HG02884 (cell line): Measurements from ENCODE around the gene MRPS34.
"Not testable (repeated sequence)": the region's sequence is repeated elsewhere in the genome, so short reads cannot be mapped to it uniquely, and the experiment has no call there.

Source experiments
- ATAC-seq: cut with Tn5 transposase; IDR thresholded peaks from one replicate; pipeline ENCODE4 v1.9.1; 2021; ENCODE audit warnings: mild to moderate bottlenecking, moderate library complexity; ENCODE audit not compliant: unreplicated experiment

MRPS34 gene

DNA sequence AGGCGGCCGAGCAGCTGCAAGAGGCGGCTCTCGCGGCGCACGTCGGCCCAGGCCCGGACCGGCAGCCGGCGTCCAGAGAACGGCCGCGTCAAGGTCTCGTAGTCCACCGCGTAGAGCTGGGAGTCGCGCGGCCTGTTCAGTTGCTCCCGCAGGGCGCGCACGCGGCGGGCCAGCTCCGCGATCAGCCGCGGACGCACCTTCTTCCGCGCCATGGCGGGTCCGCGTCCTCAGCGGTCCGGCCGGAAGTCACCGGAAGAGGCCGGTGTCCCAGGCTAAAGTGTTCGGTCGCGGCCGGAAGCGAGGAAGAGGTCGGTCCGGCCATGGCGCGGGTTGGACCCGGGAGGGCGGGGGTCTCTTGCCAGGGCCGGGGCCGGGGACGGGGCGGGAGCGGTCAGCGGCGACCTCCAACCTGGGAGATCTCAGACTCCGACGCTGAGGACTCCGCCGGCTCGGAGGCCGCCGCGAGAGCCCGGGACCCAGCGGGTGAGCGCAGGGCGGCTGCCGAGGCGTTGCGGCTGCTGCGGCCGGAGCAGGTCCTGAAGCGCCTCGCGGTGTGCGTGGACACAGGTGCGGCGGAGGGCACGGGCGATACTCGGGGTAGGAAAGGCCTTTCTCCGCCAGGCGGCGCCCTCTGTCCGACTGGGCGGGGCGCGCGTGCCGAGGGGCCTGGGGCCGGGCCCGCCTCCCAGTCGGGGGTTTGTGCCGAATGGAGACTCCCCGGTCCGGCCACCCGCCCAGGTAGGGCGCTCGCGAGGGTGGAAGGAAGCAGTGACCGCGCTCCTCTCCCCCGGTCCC, at the start of gene MRPS34:
TSS of gene MRPS34 (minus strand) at position 227 of the 795 bp plus-strand sequence. CDS start at position 212, 15 bp downstream.
- no peak for ATAC-seq

GRCh38 chr16:1821861-1822611, 49.1 kb upstream of the MRPS34 start:
- no peak for ATAC-seq

GRCh38 chr16:1820946-1821290, 48.0 kb upstream of the MRPS34 start:
- ATAC-seq, result no peak

- ATAC-seq, result no peak
These were observed 47.4 kb upstream of the MRPS34 start for GRCh38 chr16:1820096-1820945.

DNA sequence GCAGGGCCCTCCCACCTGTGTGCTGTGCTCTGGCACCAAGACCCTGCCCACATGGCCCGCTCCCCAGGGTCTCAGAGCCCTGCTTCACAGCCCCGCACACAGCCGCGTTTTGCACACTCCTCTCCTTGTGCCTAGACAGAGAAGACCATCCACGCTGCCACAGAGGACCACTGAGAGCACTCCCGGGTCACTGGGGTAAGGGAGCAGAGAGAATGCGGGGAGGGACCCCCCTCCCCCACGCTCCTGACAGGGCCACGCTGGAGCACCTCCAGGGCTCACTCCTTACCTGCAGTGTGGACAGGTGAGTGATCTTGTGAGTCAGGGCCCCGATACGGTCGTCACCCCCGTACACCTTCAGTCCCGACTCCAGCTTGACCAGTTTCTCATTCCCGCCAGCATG, 46.7 kb upstream of the MRPS34 start:
- ATAC-seq, result no peak

GRCh38 chr16:1818873-1819525, 46.1 kb upstream of the MRPS34 start:
- ATAC-seq, result no peak

- no peak for ATAC-seq
These were observed 45.4 kb upstream of the MRPS34 start for GRCh38 chr16:1818204-1818872.

DNA sequence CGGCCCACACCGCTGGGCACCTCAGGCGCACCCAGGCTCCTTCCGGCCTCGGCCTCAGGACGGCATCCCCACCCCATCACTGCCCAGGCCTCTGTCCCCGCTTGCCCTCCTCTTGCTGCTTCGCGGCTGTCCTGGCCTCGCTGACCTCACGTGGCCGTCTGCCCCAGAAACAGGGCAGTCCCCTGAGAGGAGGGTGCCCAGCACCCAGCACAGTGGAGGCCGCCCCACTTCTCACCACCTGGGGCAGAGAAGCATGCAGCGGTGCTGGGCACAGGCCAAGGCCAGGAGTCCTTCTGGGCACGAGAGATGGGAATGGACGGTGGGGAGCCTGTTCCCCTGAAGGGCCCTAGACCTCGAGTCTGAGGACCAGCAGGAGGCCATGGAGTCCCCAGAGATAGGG, 44.8 kb upstream of the MRPS34 start:
- no peak for ATAC-seq

DNA sequence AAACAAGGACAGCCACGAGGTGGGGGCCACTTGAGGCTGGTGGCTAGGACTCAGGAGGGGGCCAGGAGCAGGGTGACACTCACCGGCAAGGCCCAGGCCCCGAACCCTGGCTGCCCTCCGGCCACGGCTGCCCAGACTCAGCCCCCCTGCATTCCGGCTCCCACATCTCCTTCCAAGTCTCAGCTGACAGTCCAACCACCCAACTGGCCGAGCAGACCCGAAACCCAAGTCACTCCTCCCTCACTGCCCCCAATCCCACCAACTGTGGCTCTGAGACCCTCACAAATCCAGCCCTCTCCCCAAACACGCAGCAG, 44.3 kb upstream of the MRPS34 start:
- ATAC-seq, result no peak

DNA sequence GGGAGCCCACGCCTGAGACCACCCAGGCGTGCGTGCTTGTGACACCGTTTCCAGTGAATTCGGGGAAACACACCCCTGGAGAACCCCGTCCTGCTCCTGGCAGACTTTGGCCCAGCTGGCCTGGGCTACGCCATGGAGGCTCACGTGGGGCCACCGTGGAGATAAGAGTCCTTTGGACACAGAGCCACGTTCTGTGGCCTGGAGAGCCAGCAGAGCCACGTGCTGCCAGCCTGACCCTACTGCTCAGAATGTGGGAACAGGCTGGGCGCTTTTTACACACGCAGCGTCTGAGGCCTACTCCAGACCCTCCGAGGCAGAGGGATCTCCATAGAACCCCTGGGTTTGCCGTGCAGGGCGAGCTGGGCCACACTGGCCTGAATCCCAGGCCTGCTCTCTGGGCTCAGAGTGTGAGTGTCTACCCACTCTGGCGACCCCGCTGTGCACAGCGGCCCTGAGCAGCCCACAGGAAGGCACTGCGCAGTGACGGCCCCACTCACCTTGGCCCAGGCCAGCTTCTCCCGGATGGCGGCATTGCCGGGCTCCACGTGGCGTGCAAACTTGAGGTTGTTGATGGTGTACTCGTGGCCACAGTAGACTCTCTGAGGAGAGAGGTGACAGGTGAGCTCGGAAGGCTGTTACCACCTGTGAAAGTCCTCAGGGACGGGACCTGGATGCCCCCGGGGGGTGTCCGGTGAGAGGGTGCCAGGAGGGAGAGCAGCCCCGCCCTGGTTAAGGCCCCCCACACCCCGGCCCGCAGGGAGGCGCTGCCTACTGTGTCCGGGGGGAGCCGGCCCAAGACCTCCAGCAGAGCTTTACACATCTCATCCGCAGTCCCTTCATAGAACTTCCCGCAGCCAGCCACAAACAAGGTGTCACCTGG, 43.7 kb upstream of the MRPS34 start:
- ATAC-seq, result no peak

DNA sequence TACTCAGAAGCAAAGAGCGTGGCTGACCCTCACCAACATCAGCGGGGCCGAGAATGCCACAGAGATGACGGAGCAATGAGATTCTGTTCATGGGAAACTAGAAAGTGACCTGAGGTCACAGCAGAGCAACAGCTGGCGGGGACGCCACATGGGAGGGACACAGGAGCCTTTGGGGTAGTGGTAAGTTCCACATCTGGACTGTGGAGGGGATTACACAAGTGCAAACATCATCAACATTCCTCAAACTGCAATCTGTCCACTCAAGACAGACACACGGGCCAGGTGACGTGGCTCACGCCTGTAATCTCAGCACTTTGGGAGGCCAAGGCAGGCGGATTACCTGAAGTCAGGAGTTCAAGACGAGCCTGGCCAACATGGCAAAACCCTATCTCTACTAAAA, 42.5 kb upstream of the MRPS34 start:
- no peak for ATAC-seq

DNA sequence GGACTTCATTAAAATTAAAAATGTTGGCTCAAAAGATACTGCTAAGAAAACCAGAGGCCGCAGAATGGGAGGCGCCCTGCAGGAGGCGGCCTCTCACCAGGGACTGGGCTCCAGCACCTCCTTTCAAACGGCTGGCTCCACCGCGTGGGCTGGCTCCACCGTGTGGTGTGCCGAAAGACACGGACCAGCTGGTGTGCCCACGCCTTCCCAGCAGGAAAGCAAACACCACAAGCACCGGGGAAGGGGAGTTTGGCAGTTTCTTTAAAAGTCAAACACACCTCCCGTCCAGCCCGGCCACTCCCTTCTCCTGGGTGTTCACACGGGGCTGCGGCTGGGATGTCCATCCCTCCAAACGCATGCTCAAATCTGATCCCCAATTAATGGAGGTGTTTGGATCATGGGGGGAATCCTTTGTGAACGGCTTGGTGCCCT, 39.8 kb upstream of the MRPS34 start:
- no peak for ATAC-seq

- no peak for ATAC-seq
These were observed 37.6 kb upstream of the MRPS34 start for GRCh38 chr16:1810536-1810935.

GRCh38 chr16:1810106-1810505, 37.2 kb upstream of the MRPS34 start:
- no peak for ATAC-seq

- no peak for ATAC-seq
These were observed 36.4 kb upstream of the MRPS34 start for GRCh38 chr16:1809281-1809801.

DNA sequence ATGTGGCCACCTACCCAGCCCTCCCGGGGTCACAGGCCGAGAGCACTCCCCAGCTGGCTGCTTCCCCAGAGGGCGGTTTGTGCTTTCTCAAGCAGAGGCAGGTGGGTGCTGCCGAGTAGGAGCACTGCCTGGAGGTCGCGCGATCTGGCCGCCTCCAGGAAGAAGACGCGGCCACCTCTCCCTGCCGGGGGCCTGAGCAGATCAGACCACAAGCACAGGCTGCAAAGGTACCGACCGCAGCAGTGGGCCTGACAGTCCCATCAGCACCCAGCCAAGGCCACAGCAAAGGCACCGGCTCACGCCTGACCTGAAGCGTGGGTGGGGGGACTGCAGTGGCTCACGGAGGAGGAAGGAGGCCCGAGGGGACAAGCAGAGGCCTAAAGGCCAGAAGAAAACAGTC, 35.8 kb upstream of the MRPS34 start:
- ATAC-seq, result no peak

DNA sequence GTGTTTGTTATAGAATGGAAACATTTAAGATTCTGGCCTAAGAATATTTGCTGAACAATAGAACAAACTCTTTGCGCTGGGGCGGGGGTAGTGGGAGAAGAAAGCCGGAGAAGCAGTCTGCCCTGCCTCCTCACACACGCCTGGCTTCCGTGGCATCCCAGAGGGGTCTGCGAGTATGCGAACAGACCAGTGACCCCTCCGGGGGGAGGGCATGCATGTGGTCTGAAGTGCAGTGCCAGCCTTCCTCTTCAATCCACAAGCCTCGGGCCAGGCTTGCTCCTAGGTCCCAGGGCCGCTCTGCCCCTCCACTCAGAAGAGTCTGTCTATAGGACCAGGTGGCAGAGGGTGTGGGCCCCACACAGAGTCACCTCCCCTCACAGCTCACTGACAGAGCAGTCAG, 34.7 kb upstream of the MRPS34 start:
- no peak for ATAC-seq

DNA sequence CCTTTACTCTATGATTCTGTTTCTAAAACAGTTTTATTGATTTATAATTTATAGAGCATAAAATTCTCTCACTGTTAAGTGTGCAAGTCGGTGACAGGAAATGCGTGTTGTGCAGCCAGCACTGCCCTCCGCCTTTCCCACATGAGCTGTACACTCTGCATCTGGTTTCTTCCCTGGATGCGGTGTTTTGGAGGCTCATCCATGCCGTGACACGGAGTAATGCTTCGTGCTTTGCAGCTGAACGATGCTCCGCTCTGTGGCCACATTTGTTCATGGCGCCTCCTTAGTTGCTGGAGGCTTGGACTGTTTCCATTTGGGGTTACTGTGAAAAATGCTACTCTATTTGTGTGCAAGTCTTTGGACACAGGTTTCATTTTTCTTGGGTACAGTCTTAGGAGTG, 27.8 kb upstream of the MRPS34 start:
- ATAC-seq, result no peak

GRCh38 chr16:1799263-1799662, 26.3 kb upstream of the MRPS34 start:
- not testable (repeated sequence) for ATAC-seq
